ENCODE measurements around the gene NLRP14. TPM values are rescaled to one million over a fixed set of nuclear protein-coding genes. Genes with fewer than 3 reads are reported as not detected.

NLRP14 gene
- total and polyA plus RNA-seq, 2 of the 8 experiments (the other 6 are each of a cell fraction or from before 2014, with no cell fraction given) = 0.05 TPM; not detected in 1

- no peak overlapping the region for H2BK20ac ChIP-seq (ENCODE audit: low read length)
- H3K79me2 ChIP-seq (ENCODE audit: control insufficient read depth in 1 of 2, insufficient read depth in 2 of 2, low read length in 2 of 2) = no peaks in the 10 kb centered on the region
- no peaks in the 10 kb centered on the region for H3K36me3 ChIP-seq (ENCODE audit: control insufficient read depth in 2 of 4, insufficient read depth in 4 of 4, low read length in 3 of 4)
- ChIA-PET CTCF (ENCODE audit: partially characterized antibody) (no interaction called here), POLR2A (ENCODE audit: partially characterized antibody) (no interaction called here)
- no peaks in the 10 kb centered on the region for H3K4me1 ChIP-seq (replicated peaks in 1 of 4; ENCODE audit: control insufficient read depth in 3 of 4, insufficient read depth in 4 of 4, low read length in 3 of 4)
- H4K20me1 ChIP-seq (replicated peaks in 1 of 2; ENCODE audit: control insufficient read depth in 1 of 2, insufficient read depth in 2 of 2, low read length in 2 of 2) = no peaks in the 10 kb centered on the region
- no peak overlapping the region for H4K8ac ChIP-seq (ENCODE audit: extremely low read depth, insufficient read depth, low read length)
- no peak overlapping the region for H3K14ac ChIP-seq (ENCODE audit: insufficient read length)
- H2AK5ac ChIP-seq (ENCODE audit: low read depth, low read length) = no peak overlapping the region
- H3K56ac ChIP-seq (replicated peaks; ENCODE audit: insufficient read length, low read depth, low read length) = no peak overlapping the region
- H3K23me2 ChIP-seq (ENCODE audit: low read depth, low read length) = no peaks in the 10 kb centered on the region
- H2BK15ac ChIP-seq (ENCODE audit: low read length) = no peak overlapping the region
- H3K9ac ChIP-seq (replicated peaks in 1 of 4; ENCODE audit: extremely low read depth in 1 of 4, low read depth in 3 of 4, low read length in 3 of 4) = no peak overlapping the region
- H2BK5ac ChIP-seq (ENCODE audit: low read depth, low read length) = no peak overlapping the region
- no peak overlapping the region for H4K91ac ChIP-seq (replicated peaks; ENCODE audit: insufficient read length, low read length)
- WGBS, 2 experiments (ENCODE audit: extremely low coverage in 1 of 2, insufficient coverage in 1 of 2, insufficient read length in 1 of 2, insufficient replicate concordance in 2 of 2, low coverage in 1 of 2, low lambda C conversion rate in 2 of 2, missing lambda C conversion rate in 1 of 2) = 89% methylated on average over 2 of the region's 2 CpGs; no CpG with 5 or more reads in 1 of the 2 experiments
- no peak overlapping the region for H3K18ac ChIP-seq (ENCODE audit: extremely low read depth, low read length)
- H3K4me3 ChIP-seq (ENCODE audit: extremely low read depth in 1 of 4, insufficient read depth in 2 of 4, low read depth in 3 of 4, low read length in 4 of 4) = no peak overlapping the region
- H2AFZ ChIP-seq (ENCODE audit: low read length) = no peak overlapping the region
- H3K9me3 ChIP-seq (ENCODE audit: insufficient read depth in 2 of 2, low read depth in 1 of 2, low read length in 1 of 2) = no peaks in the 10 kb centered on the region
- no peak overlapping the region for H2BK120ac ChIP-seq (replicated peaks; ENCODE audit: low read depth, low read length)
- H2BK12ac ChIP-seq (ENCODE audit: low read depth, low read length) = no peak overlapping the region
- no peak for FAIRE-seq
- H3K27me3 ChIP-seq (replicated peaks in 1 of 4; ENCODE audit: control insufficient read depth in 3 of 4, extremely low read depth in 1 of 4, insufficient read depth in 3 of 4, low read length in 3 of 4) = no peaks in the 10 kb centered on the region
- no peak overlapping the region for H3K4me2 ChIP-seq (ENCODE audit: insufficient read depth in 1 of 2, low read depth in 2 of 2, low read length in 2 of 2)
- no peak overlapping the region for H4K5ac ChIP-seq (ENCODE audit: insufficient read length, low read depth, low read length)
- H3K23ac ChIP-seq (ENCODE audit: insufficient read length) = no peak overlapping the region
- DNase-seq (ENCODE audit: low read depth in 1 of 2, low spot score in 2 of 2) = no peak
- H3K4ac ChIP-seq (replicated peaks; ENCODE audit: insufficient read length, low read depth, low read length) = no peak overlapping the region
- H3K79me1 ChIP-seq (ENCODE audit: low read depth, low read length) = no peaks in the 10 kb centered on the region
- no peak overlapping the region for H3K27ac ChIP-seq (ENCODE audit: low read depth, low read length)
- TF ChIP-seq MAFK (IDR thresholded peaks at IDR 0.05; ENCODE audit: low read depth, low read length) (no peak), ASH2L (IDR thresholded peaks at IDR 0.05; ENCODE audit: low read length) (no peak), RBBP5 (IDR thresholded peaks at IDR 0.05; ENCODE audit: borderline replicate concordance, low read depth, low read length) (no peak), PHF8 (conservative IDR thresholded peaks at IDR 0.05; ENCODE audit: low read depth, low read length) (no peak), TAF1 (IDR thresholded peaks at IDR 0.05; ENCODE audit: low read depth, low read length) (no peak)
- TF ChIP-seq, protein P1, sequence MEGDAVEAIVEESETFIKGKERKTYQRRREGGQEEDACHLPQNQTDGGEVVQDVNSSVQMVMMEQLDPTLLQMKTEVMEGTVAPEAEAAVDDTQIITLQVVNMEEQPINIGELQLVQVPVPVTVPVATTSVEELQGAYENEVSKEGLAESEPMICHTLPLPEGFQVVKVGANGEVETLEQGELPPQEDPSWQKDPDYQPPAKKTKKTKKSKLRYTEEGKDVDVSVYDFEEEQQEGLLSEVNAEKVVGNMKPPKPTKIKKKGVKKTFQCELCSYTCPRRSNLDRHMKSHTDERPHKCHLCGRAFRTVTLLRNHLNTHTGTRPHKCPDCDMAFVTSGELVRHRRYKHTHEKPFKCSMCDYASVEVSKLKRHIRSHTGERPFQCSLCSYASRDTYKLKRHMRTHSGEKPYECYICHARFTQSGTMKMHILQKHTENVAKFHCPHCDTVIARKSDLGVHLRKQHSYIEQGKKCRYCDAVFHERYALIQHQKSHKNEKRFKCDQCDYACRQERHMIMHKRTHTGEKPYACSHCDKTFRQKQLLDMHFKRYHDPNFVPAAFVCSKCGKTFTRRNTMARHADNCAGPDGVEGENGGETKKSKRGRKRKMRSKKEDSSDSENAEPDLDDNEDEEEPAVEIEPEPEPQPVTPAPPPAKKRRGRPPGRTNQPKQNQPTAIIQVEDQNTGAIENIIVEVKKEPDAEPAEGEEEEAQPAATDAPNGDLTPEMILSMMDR (IDR thresholded peaks at IDR 0.05; ENCODE audit: control extremely low read depth in 1 of 3, insufficient read depth in 1 of 3, low read depth in 1 of 3, low read length in 3 of 3) = no peak
Measured at GRCh38 chr11:7062534-7062933, 42.3 kb downstream of the NLRP14 start.
